Keratinocyte (primary cell): Measurements from ENCODE around the gene CYB561. TPM values are rescaled to one million over a fixed set of nuclear protein-coding genes. Genes with fewer than 3 reads are reported as not detected.

Experiments used
- DNase-seq: peaks from one replicate; pipeline ENCODE4 v3.0.0-alpha.2; 2011; ENCODE audit warnings: low read depth, missing footprints, low spot score
- FAIRE-seq: peaks from 2 replicates; lab custom pipeline; 2011; peaks lifted over from hg19 to GRCh38; lab: Jason Lieb, UNC
- H2AFZ ChIP-seq: 2 replicates; pipeline ENCODE4 v1.6.0; 2012; ENCODE audit warnings: low read length, control low read depth, inconsistent platforms; ENCODE audit not compliant: control insufficient read depth
- H3K27ac ChIP-seq: 2 replicates; pipeline ENCODE4 v1.5.1; 2011; ENCODE audit warnings: low read length; ENCODE audit not compliant: control insufficient read depth, insufficient read depth
- H3K27me3 ChIP-seq: 3 replicates; pipeline ENCODE4 v1.6.0; 2011; ENCODE audit warnings: low read length; ENCODE audit not compliant: control insufficient read depth, insufficient read depth; ENCODE audit errors: extremely low read depth
- H3K36me3 ChIP-seq, 2 experiments: 2 replicates in 1 of 2; 3 replicates in 1 of 2; pipeline ENCODE4 v1.5.1; 2011; ENCODE audit warnings: low read length in 2 of 2, mild to moderate bottlenecking in 1 of 2; ENCODE audit not compliant: control insufficient read depth in 2 of 2, insufficient read depth in 2 of 2; ENCODE audit errors: extremely low read depth in 1 of 2
- H3K4me1 ChIP-seq: 3 replicates; pipeline ENCODE4 v1.5.1; 2011; ENCODE audit warnings: low read length; ENCODE audit not compliant: control insufficient read depth, insufficient read depth; ENCODE audit errors: extremely low read depth
- H3K4me2 ChIP-seq: 3 replicates; pipeline ENCODE4 v1.6.0; 2011; ENCODE audit warnings: low read depth, low read length; ENCODE audit not compliant: control insufficient read depth, insufficient read depth; ENCODE audit errors: extremely low read depth
- H3K4me3 ChIP-seq, 3 experiments: fragments of 200-600 bp in 1 of 3; sonication (generic) in 1 of 3; 2 replicates in 2 of 3; 3 replicates in 1 of 3; pipeline ENCODE4 v1.5.1; 2011 to 2016; ENCODE audit warnings: low read length in 3 of 3, mild to moderate bottlenecking in 3 of 3, control low read depth in 2 of 3, inconsistent platforms in 1 of 3, low read depth in 1 of 3, mixed read lengths in 1 of 3, mixed run types in 1 of 3, moderate library complexity in 1 of 3; ENCODE audit not compliant: control insufficient read depth in 2 of 3, insufficient read depth in 2 of 3; ENCODE audit errors: extremely low read depth in 1 of 3
- H3K79me2 ChIP-seq: 2 replicates; pipeline ENCODE4 v1.6.0; 2012; ENCODE audit warnings: low read length; ENCODE audit not compliant: control insufficient read depth, insufficient read depth
- H3K9ac ChIP-seq: 3 replicates; pipeline ENCODE4 v1.6.0; 2011; ENCODE audit warnings: low read length; ENCODE audit not compliant: control insufficient read depth, insufficient read depth; ENCODE audit errors: extremely low read depth
- H3K9me1 ChIP-seq: 3 replicates; pipeline ENCODE4 v1.6.0; 2011; ENCODE audit warnings: low read length; ENCODE audit not compliant: control insufficient read depth, insufficient read depth; ENCODE audit errors: extremely low read depth
- H3K9me3 ChIP-seq: 2 replicates; pipeline ENCODE4 v1.5.1; 2012; ENCODE audit warnings: low read depth, low read length; ENCODE audit not compliant: control insufficient read depth
- H4K20me1 ChIP-seq: 3 replicates; pipeline ENCODE4 v1.6.0; 2011; ENCODE audit warnings: low read length; ENCODE audit not compliant: control insufficient read depth, insufficient read depth; ENCODE audit errors: extremely low read depth
- CTCF ChIP-seq, 3 experiments: IDR thresholded peaks in 1 of 3; conservative IDR thresholded peaks in 1 of 3; optimal IDR thresholded peaks in 1 of 3; 2 replicates in 2 of 3; 3 replicates in 1 of 3; pipeline versions ENCODE3 to v1.5.1; 2011; ENCODE audit warnings: low read length in 3 of 3, mild to moderate bottlenecking in 3 of 3, moderate library complexity in 2 of 3, control low read depth in 1 of 3, inconsistent platforms in 1 of 3; ENCODE audit not compliant: insufficient read depth in 2 of 3; ENCODE audit errors: extremely low read depth in 1 of 3
- EZH2 ChIP-seq: IDR thresholded peaks from one replicate; pipeline ENCODE4 v1.6.1; 2012; ENCODE audit warnings: inconsistent platforms, mild to moderate bottlenecking, low read length, moderate library complexity
- dilution Hi-C: fragments of 300-500 bp; cut with MboI; formaldehyde crosslinking; loops from one replicate; pipeline ENCODE4 v1.7.0; 2020; ENCODE audit warnings: low sequenced_read_pairs; ENCODE audit not compliant: extremely low pct_ligation_motif_present
- polyA plus RNA-seq, 5 experiments: library from polyadenylated mRNA; depleted of rRNA in 3 of 5; stranded (reverse) in 3 of 5; stranded (forward) in 1 of 5; unstranded in 1 of 5; fragments of >200 nt; gene quantifications; 1 replicate in 1 of 5; 2 replicates in 3 of 5; 3 replicates in 1 of 5; pipeline versions ENCODE4 v1.2.1 to v1.2.3, GENCODE V29; 2011 to 2012; ENCODE audit warnings: missing spikeins in 2 of 5, low read depth in 1 of 5, low replicate concordance in 1 of 5

Gene CYB561
- polyA plus RNA-seq, 1 donor (not counting 4 experiments of a cell fraction or from before 2014, with no cell fraction given), result 14.4 TPM

- FAIRE-seq (no peak), DNase-seq (no peak)
- TF ChIP-seq EZH2 (no peak), CTCF (optimal IDR thresholded peaks at IDR 0.05 in 1 of 3, IDR thresholded peaks at IDR 0.05 in 1 of 3, conservative IDR thresholded peaks at IDR 0.05 in 1 of 3; ENCODE audit: extremely low read depth in 1 of 3, insufficient read depth in 2 of 3, low read length in 3 of 3) (no peak)
- Histone ChIP-seq H3K4me3 (no peak overlapping the region), H3K36me3 (peaks cover 0 to 3% of the 10 kb centered on the region in 2 experiments), H3K9me3 (no peaks in the 10 kb centered on the region), H3K79me2 (no peaks in the 10 kb centered on the region), H3K4me1 (peaks cover 11% of the 10 kb centered on the region), H3K4me2 (no peak overlapping the region), H3K9me1 (no peaks in the 10 kb centered on the region), H2AFZ (no peak overlapping the region), H3K27me3 (no peaks in the 10 kb centered on the region), H3K27ac (no peak overlapping the region), H4K20me1 (no peaks in the 10 kb centered on the region), H3K9ac (no peak overlapping the region)
- dilution Hi-C loops, result no loop called here
These were observed 1.6 kb downstream of the CYB561 start for GRCh38 chr17:63444457-63444856.

- Histone ChIP-seq H3K79me2 (no peaks in the 10 kb centered on the region), H3K4me2 (no peak overlapping the region), H3K9me3 (no peaks in the 10 kb centered on the region), H3K27me3 (no peaks in the 10 kb centered on the region), H3K27ac (no peak overlapping the region), H3K9me1 (no peaks in the 10 kb centered on the region), H4K20me1 (no peaks in the 10 kb centered on the region), H2AFZ (no peak overlapping the region), H3K4me3 (no peak overlapping the region), H3K4me1 (peaks cover 11% of the 10 kb centered on the region), H3K9ac (no peak overlapping the region), H3K36me3 (peaks cover 0 to 3% of the 10 kb centered on the region in 2 experiments)
- DNase-seq, result no peak
- dilution Hi-C loops, result no loop called here
- TF ChIP-seq EZH2 (no peak), CTCF (optimal IDR thresholded peaks at IDR 0.05 in 1 of 3, IDR thresholded peaks at IDR 0.05 in 1 of 3, conservative IDR thresholded peaks at IDR 0.05 in 1 of 3; ENCODE audit: extremely low read depth in 1 of 3, insufficient read depth in 2 of 3, low read length in 3 of 3) (no peak)
- no peak for FAIRE-seq
These were observed 3.1 kb downstream of the CYB561 start for GRCh38 chr17:63443053-63443452.
